ENCODE measurements around the gene DBNDD1. TPM values are rescaled to one million over a fixed set of nuclear protein-coding genes. Genes with fewer than 3 reads are reported as not detected.

DBNDD1 gene
- total and polyA plus RNA-seq, 4 donors: 0.09 to 1.5 (median 0.82) TPM

DNA sequence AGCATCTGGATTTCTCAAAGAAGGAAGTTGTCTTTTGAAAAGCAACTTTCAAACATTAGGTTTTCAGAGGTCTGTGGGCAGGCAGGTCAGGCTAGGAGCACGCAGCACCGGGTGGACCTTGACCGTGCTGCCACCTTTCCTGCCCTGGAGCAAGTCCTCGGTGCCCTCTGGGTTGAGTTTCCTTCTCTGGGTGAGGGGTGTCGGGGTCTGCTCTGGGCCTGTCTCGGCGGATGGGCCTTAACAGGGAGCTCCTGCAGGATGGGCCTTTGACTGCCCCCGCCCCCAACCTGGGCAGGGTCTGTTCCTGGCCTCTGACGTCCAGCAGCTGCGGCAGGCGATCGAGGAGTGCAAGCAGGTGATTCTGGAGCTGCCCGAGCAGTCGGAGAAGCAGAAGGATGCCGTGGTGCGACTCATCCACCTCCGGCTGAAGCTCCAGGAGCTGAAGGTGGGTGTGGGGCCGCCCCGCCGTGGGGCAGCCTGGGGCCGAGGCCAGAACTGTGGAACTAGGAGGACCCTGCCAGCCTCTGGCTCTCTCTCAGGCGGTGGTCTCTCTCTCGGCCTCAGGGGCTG is 62.0 kb downstream of the DBNDD1 start:
- Histone ChIP-seq H3K27me3 (ENCODE audit: control insufficient read depth in 4 of 4, insufficient read depth in 4 of 4, low read length in 3 of 4) (no peaks in the 10 kb centered on the region), H3K27ac (ENCODE audit: low read depth in 1 of 2, low read length in 2 of 2) (no peak overlapping the region), H3K36me3 (ENCODE audit: control insufficient read depth in 4 of 4, insufficient read depth in 3 of 4, low read depth in 1 of 4, low read length in 3 of 4) (peaks cover 2 to 34% (median 3%) of the 10 kb centered on the region in 4 donors), H3K4me3 (ENCODE audit: low read depth in 1 of 3, low read length in 3 of 3) (no peak overlapping the region), H3K9ac (ENCODE audit: low read depth in 1 of 2, low read length in 2 of 2) (no peak overlapping the region), H3K9me3 (ENCODE audit: control insufficient read depth in 4 of 4, low read length in 3 of 4) (no peaks in the 10 kb centered on the region), H3K4me1 (ENCODE audit: control insufficient read depth in 4 of 4, insufficient read depth in 4 of 4, low read length in 3 of 4) (no peaks in the 10 kb centered on the region)
- no peak for DNase-seq (ENCODE audit: low spot score)
- WGBS: 93% methylated on average over 23 of the region's 23 CpGs
- TF ChIP-seq FOXA1 (IDR thresholded peaks at IDR 0.05) (no peak), YY1 (IDR thresholded peaks at IDR 0.05) (no peak), JUND (IDR thresholded peaks at IDR 0.05) (no peak), NR2F2 (IDR thresholded peaks at IDR 0.05) (no peak), RXRA (IDR thresholded peaks at IDR 0.05) (no peak), SP1 (IDR thresholded peaks at IDR 0.05) (no peak), HNF4A (conservative IDR thresholded peaks at IDR 0.05) (no peak), FOXA2 (IDR thresholded peaks at IDR 0.05) (no peak)
- TF ChIP-seq, protein P1, sequence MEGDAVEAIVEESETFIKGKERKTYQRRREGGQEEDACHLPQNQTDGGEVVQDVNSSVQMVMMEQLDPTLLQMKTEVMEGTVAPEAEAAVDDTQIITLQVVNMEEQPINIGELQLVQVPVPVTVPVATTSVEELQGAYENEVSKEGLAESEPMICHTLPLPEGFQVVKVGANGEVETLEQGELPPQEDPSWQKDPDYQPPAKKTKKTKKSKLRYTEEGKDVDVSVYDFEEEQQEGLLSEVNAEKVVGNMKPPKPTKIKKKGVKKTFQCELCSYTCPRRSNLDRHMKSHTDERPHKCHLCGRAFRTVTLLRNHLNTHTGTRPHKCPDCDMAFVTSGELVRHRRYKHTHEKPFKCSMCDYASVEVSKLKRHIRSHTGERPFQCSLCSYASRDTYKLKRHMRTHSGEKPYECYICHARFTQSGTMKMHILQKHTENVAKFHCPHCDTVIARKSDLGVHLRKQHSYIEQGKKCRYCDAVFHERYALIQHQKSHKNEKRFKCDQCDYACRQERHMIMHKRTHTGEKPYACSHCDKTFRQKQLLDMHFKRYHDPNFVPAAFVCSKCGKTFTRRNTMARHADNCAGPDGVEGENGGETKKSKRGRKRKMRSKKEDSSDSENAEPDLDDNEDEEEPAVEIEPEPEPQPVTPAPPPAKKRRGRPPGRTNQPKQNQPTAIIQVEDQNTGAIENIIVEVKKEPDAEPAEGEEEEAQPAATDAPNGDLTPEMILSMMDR (IDR thresholded peaks at IDR 0.05; ENCODE audit: low read depth, low read length, missing input control): no peak
- TF ChIP-seq, protein P2, sequence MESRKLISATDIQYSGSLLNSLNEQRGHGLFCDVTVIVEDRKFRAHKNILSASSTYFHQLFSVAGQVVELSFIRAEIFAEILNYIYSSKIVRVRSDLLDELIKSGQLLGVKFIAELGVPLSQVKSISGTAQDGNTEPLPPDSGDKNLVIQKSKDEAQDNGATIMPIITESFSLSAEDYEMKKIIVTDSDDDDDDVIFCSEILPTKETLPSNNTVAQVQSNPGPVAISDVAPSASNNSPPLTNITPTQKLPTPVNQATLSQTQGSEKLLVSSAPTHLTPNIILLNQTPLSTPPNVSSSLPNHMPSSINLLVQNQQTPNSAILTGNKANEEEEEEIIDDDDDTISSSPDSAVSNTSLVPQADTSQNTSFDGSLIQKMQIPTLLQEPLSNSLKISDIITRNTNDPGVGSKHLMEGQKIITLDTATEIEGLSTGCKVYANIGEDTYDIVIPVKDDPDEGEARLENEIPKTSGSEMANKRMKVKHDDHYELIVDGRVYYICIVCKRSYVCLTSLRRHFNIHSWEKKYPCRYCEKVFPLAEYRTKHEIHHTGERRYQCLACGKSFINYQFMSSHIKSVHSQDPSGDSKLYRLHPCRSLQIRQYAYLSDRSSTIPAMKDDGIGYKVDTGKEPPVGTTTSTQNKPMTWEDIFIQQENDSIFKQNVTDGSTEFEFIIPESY (IDR thresholded peaks at IDR 0.05): no peak
- TF ChIP-seq, protein P3, sequence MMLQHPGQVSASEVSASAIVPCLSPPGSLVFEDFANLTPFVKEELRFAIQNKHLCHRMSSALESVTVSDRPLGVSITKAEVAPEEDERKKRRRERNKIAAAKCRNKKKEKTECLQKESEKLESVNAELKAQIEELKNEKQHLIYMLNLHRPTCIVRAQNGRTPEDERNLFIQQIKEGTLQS (IDR thresholded peaks at IDR 0.05): no peak

DNA sequence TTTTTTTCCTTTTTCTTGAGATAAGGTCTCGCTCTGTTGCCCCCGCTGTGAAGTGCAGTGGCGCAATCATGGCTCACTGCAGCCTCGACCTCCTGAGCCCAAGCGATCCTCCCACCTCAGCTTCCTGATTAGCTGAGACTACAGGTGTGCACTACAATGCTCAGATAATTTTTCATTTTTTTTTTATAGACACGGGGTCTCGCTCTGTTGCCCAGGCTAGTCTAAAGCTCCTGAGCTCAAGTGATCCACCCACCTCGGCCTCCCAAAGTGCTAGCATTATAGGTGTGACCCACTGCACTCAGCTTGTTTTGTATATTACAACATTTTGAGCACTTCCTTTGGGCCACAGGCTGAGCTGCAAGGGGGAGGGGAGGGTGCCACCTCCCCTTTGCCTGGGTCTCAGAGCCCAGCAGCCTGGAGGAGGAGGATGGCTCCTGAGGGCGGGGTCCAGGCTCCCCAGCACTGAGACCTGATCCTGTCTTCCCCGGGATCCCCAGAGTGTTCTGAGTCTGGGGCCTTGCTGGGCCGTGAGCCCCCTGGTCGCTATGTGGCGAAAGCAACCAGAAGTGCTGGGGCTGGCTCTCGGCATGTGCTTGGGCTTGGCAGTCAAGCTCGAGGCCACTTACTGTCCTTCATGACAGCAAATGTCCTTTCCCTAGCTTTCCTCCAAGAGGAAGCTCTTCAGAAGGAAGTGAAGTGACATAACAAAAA is 62.6 kb downstream of the DBNDD1 start:
- DNase-seq (ENCODE audit: low spot score): no peak
- H3K9ac ChIP-seq (ENCODE audit: low read depth in 1 of 2, low read length in 2 of 2): no peak overlapping the region
- H3K9me3 ChIP-seq (ENCODE audit: control insufficient read depth in 4 of 4, low read length in 3 of 4): no peaks in the 10 kb centered on the region
- no peak overlapping the region for H3K27ac ChIP-seq (ENCODE audit: low read depth in 1 of 2, low read length in 2 of 2)
- 90% methylated on average over 15 of the region's 15 CpGs for WGBS
- peaks cover 2 to 34% (median 3%) of the 10 kb centered on the region in 4 donors for H3K36me3 ChIP-seq (ENCODE audit: control insufficient read depth in 4 of 4, insufficient read depth in 3 of 4, low read depth in 1 of 4, low read length in 3 of 4)
- no peaks in the 10 kb centered on the region for H3K27me3 ChIP-seq (ENCODE audit: control insufficient read depth in 4 of 4, insufficient read depth in 4 of 4, low read length in 3 of 4)
- H3K4me3 ChIP-seq (ENCODE audit: low read depth in 1 of 3, low read length in 3 of 3): no peak overlapping the region
- no peaks in the 10 kb centered on the region for H3K4me1 ChIP-seq (ENCODE audit: control insufficient read depth in 4 of 4, insufficient read depth in 4 of 4, low read length in 3 of 4)
- no peak for TF ChIP-seq HNF4G (IDR thresholded peaks at IDR 0.05)
- TF ChIP-seq, protein P2 (IDR thresholded peaks at IDR 0.05): no peak
- no peak for TF ChIP-seq YY1 (IDR thresholded peaks at IDR 0.05)
- TF ChIP-seq, protein P1 (IDR thresholded peaks at IDR 0.05; ENCODE audit: low read depth, low read length, missing input control): no peak
- no peak for TF ChIP-seq RAD21 (IDR thresholded peaks at IDR 0.05)
